H1 (cell line): ENCODE results near the gene RDH14. TPM values are rescaled to one million over a fixed set of nuclear protein-coding genes. Genes with fewer than 3 reads are reported as not detected.

Source experiments
- CTCF ChIA-PET: fragments of 300-600 bp; sonication (Branson Sonifier 250); formaldehyde crosslinking; loops from one replicate; lab custom pipeline; 2021; ENCODE audit not compliant: partially characterized antibody; lab: Charles Lee
- POLR2A ChIA-PET: fragments of 300-600 bp; sonication (Branson Sonifier 250); formaldehyde crosslinking; loops from one replicate; lab custom pipeline; 2021; ENCODE audit warnings: inconsistent platforms; ENCODE audit not compliant: partially characterized antibody; lab: Charles Lee
- DNase-seq, 2 experiments: peaks; one replicate each; pipeline versions ENCODE4 v3.0.0 to v3.0.0-alpha.2; 2010 to 2022; ENCODE audit warnings: low spot score in 2 of 2, low read depth in 1 of 2, mixed read lengths in 1 of 2
- FAIRE-seq: peaks from 2 replicates; lab custom pipeline; 2011; peaks lifted over from hg19 to GRCh38; lab: Jason Lieb, UNC
- H2AFZ ChIP-seq: 2 replicates; pipeline ENCODE4 v1.8.1; 2012; ENCODE audit warnings: low read length, inconsistent platforms
- H2AK5ac ChIP-seq: 2 replicates; pipeline ENCODE4 v1.6.1; 2013; ENCODE audit warnings: low read depth, low read length
- H2BK120ac ChIP-seq: replicated peaks from 2 replicates; pipeline ENCODE3; 2013; ENCODE audit warnings: low read depth, low read length, inconsistent platforms
- H2BK12ac ChIP-seq: 2 replicates; pipeline ENCODE4 v1.6.1; 2013; ENCODE audit warnings: low read depth, low read length
- H2BK15ac ChIP-seq: 2 replicates; pipeline ENCODE4 v1.6.1; 2013; ENCODE audit warnings: low read length
- H2BK20ac ChIP-seq: 2 replicates; pipeline ENCODE4 v1.6.1; 2013; ENCODE audit warnings: low read length
- H2BK5ac ChIP-seq: 2 replicates; pipeline ENCODE4 v1.6.1; 2013; ENCODE audit warnings: low read depth, low read length
- H3K14ac ChIP-seq: 2 replicates; pipeline ENCODE4 v1.6.1; 2013; ENCODE audit warnings: inconsistent platforms; ENCODE audit not compliant: insufficient read length
- H3K18ac ChIP-seq: 2 replicates; pipeline ENCODE4 v1.6.1; 2013; ENCODE audit warnings: low read length; ENCODE audit errors: extremely low read depth
- H3K23ac ChIP-seq: 2 replicates; pipeline ENCODE4 v1.6.1; 2013; ENCODE audit warnings: inconsistent platforms; ENCODE audit not compliant: insufficient read length
- H3K23me2 ChIP-seq: 2 replicates; pipeline ENCODE4 v1.6.1; 2013; ENCODE audit warnings: low read depth, low read length
- H3K27ac ChIP-seq: 2 replicates; pipeline ENCODE4 v1.6.1; 2011; ENCODE audit warnings: low read depth, low read length, inconsistent platforms
- H3K27me3 ChIP-seq, 4 experiments: replicated peaks in 1 of 4; 1 replicate in 1 of 4; 2 replicates in 3 of 4; pipeline versions ENCODE4 v1.6.1 to v1.8.1; 2011 to 2013; ENCODE audit warnings: low read length in 3 of 4, mild to moderate bottlenecking in 3 of 4, inconsistent platforms in 2 of 4, mixed read lengths in 2 of 4, moderate library complexity in 1 of 4; ENCODE audit not compliant: control insufficient read depth in 3 of 4, insufficient read depth in 3 of 4; ENCODE audit errors: extremely low read depth in 1 of 4
- H3K36me3 ChIP-seq, 4 experiments: 2 replicates each; pipeline versions ENCODE4 v1.6.1 to v1.8.1; 2011 to 2013; ENCODE audit warnings: mild to moderate bottlenecking in 4 of 4, low read length in 3 of 4, moderate library complexity in 2 of 4, control low read depth in 1 of 4, inconsistent platforms in 1 of 4; ENCODE audit not compliant: insufficient read depth in 4 of 4, control insufficient read depth in 2 of 4
- H3K4ac ChIP-seq: replicated peaks from 2 replicates; pipeline ENCODE3; 2013; ENCODE audit warnings: low read length, low read depth, mixed read lengths, inconsistent platforms; ENCODE audit not compliant: insufficient read length
- H3K4me1 ChIP-seq, 4 experiments: replicated peaks in 1 of 4; 1 replicate in 1 of 4; 2 replicates in 3 of 4; pipeline versions ENCODE4 v1.6.1 to v1.8.1; 2011 to 2013; ENCODE audit warnings: low read length in 3 of 4, inconsistent platforms in 2 of 4, mixed read lengths in 1 of 4; ENCODE audit not compliant: insufficient read depth in 4 of 4, control insufficient read depth in 3 of 4
- H3K4me2 ChIP-seq, 2 experiments: 2 replicates each; pipeline versions ENCODE4 v1.6.1 to v1.8.1; 2011 to 2013; ENCODE audit warnings: low read depth in 2 of 2, low read length in 2 of 2, control low read depth in 1 of 2, inconsistent platforms in 1 of 2, mild to moderate bottlenecking in 1 of 2; ENCODE audit not compliant: insufficient read depth in 1 of 2
- H3K4me3 ChIP-seq, 4 experiments: fragments of 200-600, 300-600 bp in 1 of 4; sonication (generic), shearing (Covaris generic), sonication (Bioruptor Twin) in 1 of 4; 2 replicates each; pipeline versions ENCODE4 v1.5.1 to v1.8.1; 2011 to 2016; ENCODE audit warnings: low read length in 4 of 4, low read depth in 3 of 4, control low read depth in 2 of 4, inconsistent platforms in 2 of 4, mild to moderate bottlenecking in 2 of 4, mixed read lengths in 1 of 4, moderate library complexity in 1 of 4; ENCODE audit not compliant: insufficient read depth in 2 of 4; ENCODE audit errors: extremely low read depth in 1 of 4
- H3K56ac ChIP-seq: replicated peaks from 2 replicates; pipeline ENCODE3; 2013; ENCODE audit warnings: low read depth, mild to moderate bottlenecking, mixed read lengths, low read length, inconsistent platforms; ENCODE audit not compliant: insufficient read length
- H3K79me1 ChIP-seq: 2 replicates; pipeline ENCODE4 v1.6.1; 2013; ENCODE audit warnings: low read depth, low read length, control low read depth
- H3K79me2 ChIP-seq, 2 experiments: 2 replicates each; pipeline versions ENCODE4 v1.6.1 to v1.8.1; 2012 to 2013; ENCODE audit warnings: low read length in 2 of 2, mild to moderate bottlenecking in 2 of 2, inconsistent platforms in 1 of 2; ENCODE audit not compliant: insufficient read depth in 2 of 2, control insufficient read depth in 1 of 2
- H3K9ac ChIP-seq, 4 experiments: replicated peaks in 1 of 4; 1 replicate in 1 of 4; 2 replicates in 3 of 4; pipeline versions ENCODE4 v1.6.1 to v1.8.1; 2011 to 2013; ENCODE audit warnings: low read depth in 3 of 4, low read length in 3 of 4, control low read depth in 2 of 4, mild to moderate bottlenecking in 2 of 4, moderate library complexity in 2 of 4, inconsistent platforms in 1 of 4; ENCODE audit errors: extremely low read depth in 1 of 4
- H3K9me3 ChIP-seq, 2 experiments: 2 replicates each; pipeline versions ENCODE4 v1.6.1 to v1.8.1; 2012 to 2013; ENCODE audit warnings: mild to moderate bottlenecking in 2 of 2, moderate library complexity in 2 of 2, control low read depth in 1 of 2, inconsistent platforms in 1 of 2, low read depth in 1 of 2, low read length in 1 of 2, mixed read lengths in 1 of 2; ENCODE audit not compliant: insufficient read depth in 2 of 2
- H4K20me1 ChIP-seq, 2 experiments: replicated peaks in 1 of 2; 2 replicates each; pipeline versions ENCODE3 to v1.8.1; 2011 to 2013; ENCODE audit warnings: inconsistent platforms in 2 of 2, low read length in 2 of 2, mild to moderate bottlenecking in 1 of 2; ENCODE audit not compliant: insufficient read depth in 2 of 2, control insufficient read depth in 1 of 2
- H4K5ac ChIP-seq: 2 replicates; pipeline ENCODE4 v1.6.1; 2013; ENCODE audit warnings: low read length, low read depth, mixed read lengths, inconsistent platforms; ENCODE audit not compliant: insufficient read length
- H4K8ac ChIP-seq: 2 replicates; pipeline ENCODE4 v1.8.0; 2013; ENCODE audit warnings: mild to moderate bottlenecking, moderate library complexity, low read length, inconsistent platforms; ENCODE audit not compliant: insufficient read depth; ENCODE audit errors: extremely low read depth
- H4K91ac ChIP-seq: replicated peaks from 2 replicates; pipeline ENCODE3; 2013; ENCODE audit warnings: low read length, mixed read lengths, inconsistent platforms; ENCODE audit not compliant: insufficient read length
- ATF2 ChIP-seq: IDR thresholded peaks from 2 replicates; pipeline ENCODE4 v1.6.1; 2012; ENCODE audit warnings: low read length, inconsistent platforms
- BCL11A ChIP-seq, 2 experiments: IDR thresholded peaks; one replicate each; pipeline ENCODE4 v1.6.1; 2011; ENCODE audit warnings: low read depth in 2 of 2, low read length in 2 of 2, mild to moderate bottlenecking in 2 of 2
- EGR1 ChIP-seq: IDR thresholded peaks from 2 replicates; pipeline ENCODE4 v1.6.1; 2011; ENCODE audit warnings: low read depth, low read length, borderline replicate concordance
- MAX ChIP-seq: IDR thresholded peaks from 2 replicates; pipeline ENCODE4 v1.6.1; 2012; ENCODE audit warnings: inconsistent platforms
- POLR2AphosphoS5 ChIP-seq: IDR thresholded peaks from 2 replicates; pipeline ENCODE4 v1.6.1; 2011; ENCODE audit warnings: low read depth, low read length
- SIN3A ChIP-seq, 2 experiments: IDR thresholded peaks in 1 of 2; conservative IDR thresholded peaks in 1 of 2; 2 replicates each; pipeline ENCODE4 v1.6.1; 2011 to 2012; ENCODE audit warnings: low read length in 2 of 2, improper control_type of control experiment in 1 of 2, low read depth in 1 of 2, mild to moderate bottlenecking in 1 of 2
- TAF7 ChIP-seq: optimal IDR thresholded peaks from 2 replicates; pipeline ENCODE3; 2011; ENCODE audit warnings: low read depth, mild to moderate bottlenecking, inconsistent platforms, low read length, moderate library complexity, borderline replicate concordance
- TBP ChIP-seq: IDR thresholded peaks from 2 replicates; pipeline ENCODE4 v1.6.1; 2011; ENCODE audit warnings: low read depth, low read length, improper control_type of control experiment
- WGBS, 2 experiments: shearing (Covaris generic) in 1 of 2; methylation state at CpG; one replicate each; pipeline versions ENCODE4 v1.1.6 to v1.1.7; 2013 to 2015; ENCODE audit warnings: low lambda C conversion rate in 2 of 2, mixed read lengths in 2 of 2, inconsistent platforms in 1 of 2, low coverage in 1 of 2, missing lambda C conversion rate in 1 of 2; ENCODE audit not compliant: insufficient replicate concordance in 2 of 2, insufficient coverage in 1 of 2, insufficient read length in 1 of 2; ENCODE audit errors: extremely low coverage in 1 of 2, missing lambda C conversion rate in 1 of 2; 5-methylcytosine and 5-hydroxymethylcytosine counted together
- polyA plus RNA-seq, 7 experiments: library from polyadenylated mRNA; depleted of rRNA in 3 of 7; stranded (reverse) in 5 of 7; unstranded in 2 of 7; fragments of >200 nt in 5 of 7; fragments of 200-250 nt in 2 of 7; gene quantifications; 1 replicate in 5 of 7; 2 replicates in 1 of 7; 4 replicates in 1 of 7; pipeline versions ENCODE4 v1.2.1 to v1.2.3, GENCODE V29; 2011 to 2013; ENCODE audit warnings: missing spikeins in 2 of 7, mixed read lengths in 2 of 7
- total RNA-seq: library from RNA; stranded (reverse); fragmentation: NEBNext Ultra II Directional; extraction: Animal tissue kit (Norgen Biotek cat#: 25700); gene quantifications from 2 replicates; pipeline ENCODE4 v1.2.1, GENCODE V29; 2021

Gene RDH14
- total and polyA plus RNA-seq, 2 of the 8 experiments (the other 6 are each of a cell fraction or from before 2014, with no cell fraction given): 14.7 to 23.6 TPM

- H3K79me1 ChIP-seq: no peaks in the 10 kb centered on the region
- FAIRE-seq: no peak
Observed at GRCh38 chr2:18522484-18523146, 37.8 kb downstream of the RDH14 start.

More at GRCh38 chr2:18522484-18523146, 37.8 kb downstream of the RDH14 start:
- Histone ChIP-seq H3K4me2 (no peak overlapping the region), H3K23ac (no peak overlapping the region), H2BK120ac (no peak overlapping the region), H3K18ac (no peak overlapping the region), H4K8ac (no peak overlapping the region), H3K56ac (no peak overlapping the region), H3K27me3 (no peaks in the 10 kb centered on the region), H3K4ac (no peak overlapping the region), H2BK5ac (no peak overlapping the region), H2AFZ (no peak overlapping the region), H2AK5ac (no peak overlapping the region), H3K9ac (no peak overlapping the region), H2BK15ac (no peak overlapping the region), H3K23me2 (no peaks in the 10 kb centered on the region), H3K14ac (no peak overlapping the region), H4K20me1 (no peaks in the 10 kb centered on the region), H3K9me3 (no peaks in the 10 kb centered on the region), H3K79me2 (no peaks in the 10 kb centered on the region), H3K36me3 (no peaks in the 10 kb centered on the region), H3K4me1 (peaks cover 0 to 3% (median 0%) of the 10 kb centered on the region in 4 experiments; a peak in 3 of 7 replicates), H3K27ac (no peak overlapping the region), H4K91ac (no peak overlapping the region), H2BK12ac (no peak overlapping the region), H2BK20ac (no peak overlapping the region), H3K4me3 (no peak overlapping the region), H4K5ac (no peak overlapping the region)
- POLR2A ChIA-PET: no interaction called here
- TF ChIP-seq POLR2AphosphoS5: no peak
- no peak for TF ChIP-seq BCL11A (IDR thresholded peaks at IDR 0.05; ENCODE audit: low read depth in 2 of 2, low read length in 2 of 2)
- no peak for TF ChIP-seq TAF7
- no peak for TF ChIP-seq ATF2
- no peak for TF ChIP-seq MAX
- no peak for TF ChIP-seq SIN3A (conservative IDR thresholded peaks at IDR 0.05 in 1 of 2, IDR thresholded peaks at IDR 0.05 in 1 of 2; ENCODE audit: low read depth in 1 of 2, low read length in 2 of 2)
- TF ChIP-seq TBP: no peak
- no peak for TF ChIP-seq EGR1
- CTCF ChIA-PET: interaction anchor here (0.6 to 5.5 kb wide), 6 partner anchors 10 to 227 kb away, joined by 3 to 60 read pairs (median 23); no protein-coding TSS in a partner anchor
- 85% methylated on average over 2 of the region's 2 CpGs; no CpG with 5 or more reads in 1 of the 2 experiments for WGBS, 2 experiments
- DNase-seq: no peak
